Omental fat pad (tissue), 4 donors: ENCODE data around the gene TRIM41. TPM values are rescaled to one million over a fixed set of nuclear protein-coding genes. Genes with fewer than 3 reads are reported as not detected.
"Not testable (repeated sequence)": the region's sequence is repeated elsewhere in the genome, so short reads cannot be mapped to it uniquely, and the experiment has no call there.

Experiments
- ATAC-seq: fragments of 150-250 bp; one replicate; pipeline ENCODE4 v1.9.1; 2016; ENCODE audit warnings: mild to moderate bottlenecking, moderate library complexity; ENCODE audit not compliant: low FRiP score
- DNase-seq: peaks from one replicate; pipeline ENCODE4 v3.0.0-alpha.2; 2019; ENCODE audit warnings: low spot score
- CTCF ChIP-seq, 3 donors: fragments of 450-650 bp; IDR thresholded peaks; one replicate each; pipeline ENCODE4 v1.5.1; 2016 to 2017; ENCODE audit warnings: antibody characterized with exemption in 3 of 3, mild to moderate bottlenecking in 3 of 3, moderate library complexity in 2 of 3
- small RNA-seq: library from RNA; depleted of rRNA; stranded (forward); fragments of <200 nt; gene quantifications from one replicate; pipeline ENCODE3, GENCODE V24; 2016
- total RNA-seq, 4 donors: library from RNA; depleted of rRNA; stranded (reverse); fragments of >200 nt; gene quantifications; one replicate each; pipeline ENCODE4 v1.1.0, GENCODE V29; 2016

Gene TRIM41
- total RNA-seq, 4 donors from 2014 or later = 9.8 to 16.4 (median 12.6) TPM

DNA sequence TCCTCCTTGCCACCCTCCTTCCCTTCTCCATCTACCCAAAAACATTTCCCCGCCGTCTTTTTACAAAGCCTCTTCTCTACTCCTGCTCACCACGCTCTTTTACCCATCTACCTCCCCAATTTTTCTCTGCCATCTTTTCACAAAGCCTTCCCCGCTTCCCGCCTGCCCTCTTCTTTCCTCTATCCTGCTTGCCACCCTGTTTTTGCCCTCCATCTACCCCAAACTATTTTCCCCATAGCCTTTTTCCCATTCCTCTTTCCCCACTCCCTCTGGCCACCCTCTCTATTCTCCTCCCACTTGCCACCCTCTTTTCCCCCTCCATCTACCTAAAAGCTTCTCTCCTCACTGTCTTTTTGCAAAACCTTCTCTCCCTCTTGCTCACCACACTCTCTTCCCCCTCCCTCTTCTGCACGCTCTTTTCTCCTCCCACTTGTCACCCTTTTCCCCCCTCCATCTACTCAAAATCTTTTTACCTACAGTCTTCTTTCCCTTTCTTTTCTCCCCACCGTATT is 57.2 kb downstream of the TRIM41 start:
- no peak for TF ChIP-seq CTCF (IDR thresholded peaks at IDR 0.05)
- ATAC-seq = no peak
- no peak for DNase-seq

GRCh38 chr5:181281077-181281983 is 58.2 kb downstream of the TRIM41 start:
- no peak for TF ChIP-seq CTCF (IDR thresholded peaks at IDR 0.05)
- no peak for DNase-seq
- ATAC-seq = no peak

- ATAC-seq (no peak), DNase-seq (no peak)
- TF ChIP-seq CTCF (IDR thresholded peaks at IDR 0.05) = no peak
Measured at GRCh38 chr5:181281984-181282316, 58.9 kb downstream of the TRIM41 start.

DNA sequence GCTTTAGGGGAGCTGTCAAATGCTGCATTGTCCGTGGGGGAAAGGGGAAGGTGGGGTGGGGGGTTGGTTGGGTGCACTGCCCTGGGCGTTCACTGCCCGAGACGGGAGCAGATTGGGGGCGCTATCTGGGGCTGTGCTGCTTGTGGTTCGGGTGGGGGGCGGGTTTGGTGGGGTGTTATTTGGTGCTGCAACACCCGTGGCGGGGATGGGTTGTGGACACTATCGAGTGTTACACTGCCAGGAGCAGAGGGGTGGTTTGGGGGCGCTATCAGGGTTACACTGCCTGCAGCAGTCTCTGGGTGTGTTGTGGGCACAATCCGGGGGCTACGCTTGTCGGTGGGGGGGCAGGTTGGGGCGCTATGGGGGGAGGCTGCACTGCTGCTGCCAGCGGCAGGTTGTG is 59.3 kb downstream of the TRIM41 start:
- DNase-seq, ATAC-seq: not testable (repeated sequence)

- DNase-seq (no peak), ATAC-seq (no peak)
- TF ChIP-seq CTCF (IDR thresholded peaks at IDR 0.05) = no peak
Measured at GRCh38 chr5:181282874-181283273, 59.8 kb downstream of the TRIM41 start.

DNA sequence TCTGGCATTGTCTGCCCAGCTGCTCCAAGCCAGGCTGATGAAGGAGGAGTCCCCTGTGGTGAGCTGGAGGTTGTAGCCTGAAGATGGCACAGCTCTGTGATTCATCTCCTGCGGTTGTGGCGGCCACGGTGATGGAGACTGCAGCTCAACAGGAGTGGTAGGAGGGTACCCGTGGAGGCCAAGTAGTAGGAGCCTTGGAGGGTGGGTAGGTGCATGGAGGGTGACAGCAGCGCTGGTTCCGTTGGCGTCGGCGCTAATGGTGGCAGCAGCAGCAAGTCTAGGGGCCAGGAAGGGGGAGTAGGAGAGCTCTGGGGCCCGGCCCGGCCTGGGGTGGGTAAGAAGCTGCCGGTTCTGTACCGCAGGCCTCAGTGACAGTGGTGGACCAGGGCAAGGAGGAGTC is 60.3 kb downstream of the TRIM41 start:
- no peak for DNase-seq
- no peak for ATAC-seq
- no peak for TF ChIP-seq CTCF (IDR thresholded peaks at IDR 0.05)

GRCh38 chr5:181283841-181284755 is 61.0 kb downstream of the TRIM41 start:
- not testable (repeated sequence) for ATAC-seq, DNase-seq

Small RNAs within 50 kb of the gene (small RNA-seq; reads per million reads assigned to genes)
- gene MIR4638 = not detected
- not detected for gene SNORD95
- gene SNORD96A = not detected

Other genes starting within 250 kb of the TRIM41 start
- under 1 TPM in 2 of 4 donors, not detected in 2; 0.24 to 0.50 TPM for gene BTNL3, start 234.4 kb upstream of the TRIM41 start, total RNA-seq
- gene BTNL9, start 183.0 kb upstream of the TRIM41 start, total RNA-seq = 100 to 1,000 TPM in 3 of 4 donors, 10 to 100 TPM in 1; 42.0 to 649 (median 160) TPM
- gene OR2V1, start 92.1 kb upstream of the TRIM41 start, total RNA-seq = not detected
- not detected for gene OR2V2, start 75.7 kb upstream of the TRIM41 start, total RNA-seq
- 1 to 10 TPM in 2 of 4 donors, under 1 TPM in 2; 0.79 to 2.9 (median 1.1) TPM for gene TRIM7, start 18.1 kb upstream of the TRIM41 start, total RNA-seq
- 1,000 to 10,000 TPM; 1,928 to 2,385 (median 2,165) TPM for gene RACK1, start 20.6 kb downstream of the TRIM41 start, total RNA-seq
- 10 to 100 TPM in 3 of 4 donors, 1 to 10 TPM in 1; 9.8 to 19.7 (median 14.5) TPM for gene TRIM52, start 37.9 kb downstream of the TRIM41 start, total RNA-seq
- gene OR4F3, start 144.0 kb downstream of the TRIM41 start, total RNA-seq = not detected